ENCODE data around the gene SRSF2. TPM values are rescaled to one million over a fixed set of nuclear protein-coding genes. Genes with fewer than 3 reads are reported as not detected.

SRSF2 gene
- total and polyA plus RNA-seq, 8 donors: 96.4 to 340 (median 166) TPM

DNA sequence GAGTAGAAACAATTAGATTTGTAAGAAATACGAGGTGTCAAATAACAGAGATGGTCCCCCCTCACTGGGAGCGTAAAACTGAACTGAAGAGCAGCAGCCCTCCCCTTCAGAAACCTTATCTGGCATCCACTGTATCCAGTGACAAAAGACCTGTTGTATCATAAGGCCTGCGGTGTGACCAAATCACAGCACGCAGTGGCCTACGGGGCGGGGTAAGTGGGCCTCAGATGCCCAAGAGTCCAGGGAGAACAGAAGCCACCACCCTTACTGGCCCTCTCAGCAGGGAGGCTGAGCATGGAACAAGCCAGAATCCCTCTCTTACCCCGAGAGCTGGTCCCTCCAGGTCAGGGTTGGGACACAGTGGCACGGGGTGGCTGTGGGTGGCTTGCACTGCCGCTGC lies 16.2 kb downstream of the SRSF2 start:
- Histone ChIP-seq H3K27me3 (no peaks in the 10 kb centered on the region), H3K27ac (peak overlapping the region in 1 of 5 donors; percentile 0), H3K36me3 (peaks cover 82 to 92% (median 91%) of the 10 kb centered on the region in 4 donors), H3K4me1 (peaks cover 21 to 62% (median 47%) of the 10 kb centered on the region in 4 donors), H3K9me3 (no peaks in the 10 kb centered on the region), H3K4me3 (no peak overlapping the region)
- DNase-seq: no peak
- TF ChIP-seq POLR2A (IDR thresholded peaks at IDR 0.05) (no peak), CTCF (IDR thresholded peaks at IDR 0.05) (no peak), EP300 (IDR thresholded peaks at IDR 0.05) (no peak), POLR2AphosphoS5 (IDR thresholded peaks at IDR 0.05) (no peak)
- intact Hi-C loops (cut with DNase I; ENCODE audit: low total_unique reads): no loop called here
- 67 to 88% (median 74%) methylated on average over 8 to 9 of the region's 9 CpGs for WGBS, 5 donors

GRCh38 chr17:76720211-76720610 lies 16.9 kb downstream of the SRSF2 start:
- peaks cover 26 to 67% (median 48%) of the 10 kb centered on the region in 4 donors for H3K4me1 ChIP-seq
- WGBS, 5 donors: 88 to 95% (median 92%) methylated on average over 9 of the region's 9 CpGs
- H3K36me3 ChIP-seq: peaks cover 88 to 100% (median 98%) of the 10 kb centered on the region in 4 donors

GRCh38 chr17:76718516-76718915 lies 18.6 kb downstream of the SRSF2 start:
- H3K9me3 ChIP-seq: no peaks in the 10 kb centered on the region
- WGBS, 5 donors: 85 to 93% (median 87%) methylated on average over 16 of the region's 16 CpGs
- TF ChIP-seq POLR2A (IDR thresholded peaks at IDR 0.05) (no peak), POLR2AphosphoS5 (IDR thresholded peaks at IDR 0.05) (no peak), CTCF (IDR thresholded peaks at IDR 0.05) (no peak), EP300 (IDR thresholded peaks at IDR 0.05) (no peak)
- no peak overlapping the region for H3K4me3 ChIP-seq
- no peaks in the 10 kb centered on the region for H3K27me3 ChIP-seq
- peaks cover 89 to 97% (median 95%) of the 10 kb centered on the region in 4 donors for H3K36me3 ChIP-seq
- H3K4me1 ChIP-seq: peaks cover 14 to 61% (median 39%) of the 10 kb centered on the region in 4 donors
- intact Hi-C loops (cut with DNase I; ENCODE audit: low total_unique reads): no loop called here
- DNase-seq: no peak
- no peak overlapping the region for H3K27ac ChIP-seq

More at GRCh38 chr17:76720211-76720610, 16.9 kb downstream of the SRSF2 start:
- TF ChIP-seq CTCF (IDR thresholded peaks at IDR 0.05): no peak
- no peak for TF ChIP-seq POLR2AphosphoS5 (IDR thresholded peaks at IDR 0.05)
- no peak for TF ChIP-seq POLR2A (IDR thresholded peaks at IDR 0.05)
- no peak for TF ChIP-seq EP300 (IDR thresholded peaks at IDR 0.05)
- no peaks in the 10 kb centered on the region for H3K27me3 ChIP-seq
- intact Hi-C loops (cut with DNase I; ENCODE audit: low total_unique reads): no loop called here
- no peak overlapping the region for H3K4me3 ChIP-seq
- no peaks in the 10 kb centered on the region for H3K9me3 ChIP-seq
- no peak overlapping the region for H3K27ac ChIP-seq
- no peak for DNase-seq

DNA sequence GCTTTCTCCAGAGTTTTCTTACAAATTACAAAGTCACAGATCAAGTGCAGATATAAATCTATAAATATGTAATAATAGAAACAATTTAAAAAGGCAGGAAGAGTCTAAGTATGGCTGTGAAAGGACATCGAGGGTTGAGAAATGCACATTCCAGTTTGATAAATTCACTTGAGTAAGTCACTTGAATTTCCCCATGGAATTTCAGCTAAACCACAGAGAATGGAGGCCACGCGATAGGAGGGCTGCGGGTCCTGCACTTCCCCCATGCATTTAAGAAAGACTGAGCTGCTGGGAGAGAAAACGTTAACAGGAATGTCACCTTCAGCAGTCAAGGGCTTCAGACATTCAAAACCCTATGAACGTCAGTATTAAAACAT lies 20.3 kb downstream of the SRSF2 start:
- Histone ChIP-seq H3K36me3 (peaks cover 80 to 91% (median 88%) of the 10 kb centered on the region in 4 donors), H3K27me3 (no peaks in the 10 kb centered on the region), H3K4me3 (no peak overlapping the region), H3K27ac (peak overlapping the region; percentile 60 to 81 (median 71)), H3K9me3 (no peaks in the 10 kb centered on the region), H3K4me1 (peaks cover 8 to 56% (median 35%) of the 10 kb centered on the region in 4 donors)
- DNase-seq: no peak
- TF ChIP-seq POLR2A (IDR thresholded peaks at IDR 0.05) (no peak), POLR2AphosphoS5 (IDR thresholded peaks at IDR 0.05) (no peak), EP300 (IDR thresholded peaks at IDR 0.05) (no peak), CTCF (IDR thresholded peaks at IDR 0.05) (no peak)
- 72 to 86% (median 77%) methylated on average over 6 of the region's 6 CpGs for WGBS, 5 donors
- intact Hi-C loops (cut with DNase I; ENCODE audit: low total_unique reads): no loop called here

Measured in stomach (tissue), 9 donors.